RPMI8226 (cell line): ENCODE results near the gene UNC119.
A peak's percentile ranks its signal among the peaks of the same experiment; 100 is the strongest.
"Not testable (repeated sequence)": the region's sequence is repeated elsewhere in the genome, so short reads cannot be mapped to it uniquely, and the experiment has no call there.

Experiments used
- DNase-seq: peaks from one replicate; pipeline ENCODE4 v3.0.0-alpha.2; 2015

The UNC119 gene

GRCh38 chr17:28552176-28552999 is at the start of gene UNC119:
Gene UNC119 (minus strand): TSS chr17:28552624. CDS start chr17:28552557, 67 bp downstream.
- peak; percentile 89 for DNase-seq

- DNase-seq, result peak; percentile 92
Measured at GRCh38 chr17:28599311-28600184, 47.1 kb upstream of the UNC119 start.

GRCh38 chr17:28598799-28599310 is 46.4 kb upstream of the UNC119 start, which contains the start of gene SPAG5:
Gene SPAG5 (minus strand): TSS chr17:28599025. CDS start chr17:28598946, 79 bp downstream.
- peak; percentile 97 for DNase-seq

DNA sequence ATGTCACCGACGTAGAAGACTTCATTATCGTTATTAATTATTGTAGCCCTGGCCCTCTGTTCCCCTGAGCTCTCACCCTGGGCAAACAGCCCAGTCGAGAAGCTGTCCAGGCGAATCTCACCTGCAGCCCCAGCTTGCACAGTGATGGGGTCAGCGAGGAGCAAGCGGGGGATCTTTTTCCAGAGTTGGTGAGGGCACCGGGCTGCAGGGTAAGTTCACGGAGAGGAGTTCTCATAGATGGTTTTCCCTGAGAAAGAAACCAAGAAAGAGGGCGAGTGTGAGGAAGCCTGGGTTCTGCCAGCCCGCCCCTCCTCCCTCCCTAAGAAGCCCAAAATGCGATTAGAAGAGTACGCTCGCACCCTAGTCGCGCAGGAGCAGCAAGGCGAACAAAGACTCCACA is 46.0 kb upstream of the UNC119 start:
- peak; percentile 12 for DNase-seq

GRCh38 chr17:28597606-28598383 is 45.4 kb upstream of the UNC119 start:
- DNase-seq, result peak; percentile 30

GRCh38 chr17:28592260-28592659 is 39.8 kb upstream of the UNC119 start:
- DNase-seq, result no peak

DNA sequence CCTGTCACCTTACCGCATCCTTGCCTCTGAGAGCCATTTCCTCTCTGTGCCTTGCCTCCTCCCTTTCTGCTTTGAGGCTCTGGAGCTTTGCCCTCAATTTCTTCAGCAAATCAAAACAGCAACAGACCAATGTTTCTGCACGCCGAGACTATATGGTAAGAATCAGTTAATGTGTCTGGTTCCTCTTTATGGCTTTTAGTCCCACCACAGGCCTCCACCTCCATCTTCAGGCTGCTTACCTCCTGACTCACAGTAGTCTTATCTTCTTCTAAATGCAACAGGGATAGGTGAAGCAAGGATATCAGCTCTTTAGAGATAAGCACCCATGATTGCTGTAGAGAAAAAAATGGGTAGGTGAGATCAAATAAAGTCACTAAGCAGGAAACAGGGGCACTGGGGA is 33.4 kb upstream of the UNC119 start:
- DNase-seq, result no peak

- DNase-seq, result no peak
Measured at GRCh38 chr17:28584434-28584833, 32.0 kb upstream of the UNC119 start.

DNA sequence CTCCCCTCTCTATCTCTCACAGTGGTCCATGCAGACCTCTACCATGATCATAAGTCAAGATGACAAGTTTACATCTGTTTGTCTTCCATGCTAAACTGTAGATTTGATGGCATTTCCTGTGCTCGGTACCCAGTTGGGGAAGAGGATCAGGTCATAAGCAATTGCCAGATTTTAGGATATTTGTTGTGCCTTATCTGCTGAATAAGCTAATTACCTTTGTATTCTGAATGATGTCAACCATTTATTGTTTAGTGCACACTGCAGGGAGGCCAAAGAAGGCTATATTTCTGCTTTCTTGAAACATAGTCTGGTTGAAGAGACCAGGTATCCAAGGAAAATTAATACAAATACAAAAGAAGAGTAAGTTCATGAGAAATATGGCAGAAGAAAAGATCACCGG is 30.1 kb upstream of the UNC119 start:
- DNase-seq, result no peak

- no peak for DNase-seq
Measured at GRCh38 chr17:28580959-28581358, 28.5 kb upstream of the UNC119 start.

- no peak for DNase-seq
Measured at GRCh38 chr17:28579526-28579925, 27.1 kb upstream of the UNC119 start.

- no peak for DNase-seq
Measured at GRCh38 chr17:28578246-28579195, 26.1 kb upstream of the UNC119 start.

GRCh38 chr17:28577466-28577824 is 25.0 kb upstream of the UNC119 start:
- DNase-seq, result no peak

DNA sequence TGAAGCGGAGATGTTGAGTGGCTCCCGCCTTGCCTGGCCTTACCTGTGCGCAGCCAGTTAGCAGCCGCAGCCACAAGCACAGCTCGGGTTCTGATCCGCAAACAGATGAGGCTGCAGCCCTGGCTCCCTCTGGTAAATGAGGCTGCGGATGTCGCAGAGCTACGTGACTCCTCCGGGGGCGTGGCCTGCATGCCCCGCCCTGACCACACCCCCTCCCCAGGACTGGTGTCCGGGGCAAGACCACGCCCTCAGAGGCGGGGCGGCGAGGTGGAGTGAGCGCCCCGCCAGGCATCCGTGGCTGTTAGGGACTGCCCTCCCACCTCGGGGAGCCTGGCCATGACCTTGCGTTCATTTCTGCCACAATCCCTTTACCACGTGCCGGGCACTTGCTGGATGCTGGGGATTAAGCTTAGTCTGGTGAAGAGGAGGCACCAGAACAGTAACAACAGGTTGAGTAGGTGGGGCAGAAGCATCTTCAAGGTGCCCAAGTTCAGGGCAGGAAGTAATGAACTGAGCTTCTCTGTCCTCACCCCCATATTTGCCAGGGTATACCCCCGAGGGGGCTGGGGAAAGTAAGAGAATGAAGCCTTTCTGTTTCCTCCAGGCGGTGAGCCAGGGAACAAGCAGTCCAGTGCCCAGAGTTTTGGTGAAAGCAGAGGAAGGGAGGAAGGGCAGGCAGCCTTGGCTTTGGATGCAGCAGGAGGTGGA is 24.5 kb upstream of the UNC119 start, which contains the start of gene ALDOC:
TSS of gene ALDOC (minus strand) at position 138 of the 708 bp plus-strand sequence. CDS start 1,363 bp downstream, outside the sequence.
- DNase-seq, result peak; percentile 100

GRCh38 chr17:28576016-28576415 is 23.6 kb upstream of the UNC119 start:
- DNase-seq, result not testable (repeated sequence)

- no peak for DNase-seq
Measured at GRCh38 chr17:28575126-28575795, 22.8 kb upstream of the UNC119 start.

DNA sequence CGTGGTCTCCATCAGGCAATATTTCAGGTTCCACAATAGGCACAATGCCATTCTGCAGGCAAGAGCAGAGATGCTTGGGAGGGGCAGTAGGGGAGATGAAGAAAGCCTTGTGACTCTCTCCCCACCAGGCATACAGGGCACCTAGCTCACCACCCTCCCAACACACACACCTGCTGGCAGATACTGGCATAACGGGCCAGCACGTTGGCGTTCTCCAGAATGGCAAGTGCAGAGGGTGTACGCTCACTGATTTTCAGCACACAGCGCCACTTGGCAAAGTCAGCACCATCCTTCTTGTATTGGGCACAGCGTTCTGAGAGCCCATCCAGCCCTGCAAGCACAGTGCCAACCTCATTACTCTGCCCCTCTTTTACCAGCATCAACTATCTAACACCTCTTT is 22.1 kb upstream of the UNC119 start:
- no peak for DNase-seq

GRCh38 chr17:28573966-28574480 is 21.6 kb upstream of the UNC119 start:
- DNase-seq, result no peak

DNA sequence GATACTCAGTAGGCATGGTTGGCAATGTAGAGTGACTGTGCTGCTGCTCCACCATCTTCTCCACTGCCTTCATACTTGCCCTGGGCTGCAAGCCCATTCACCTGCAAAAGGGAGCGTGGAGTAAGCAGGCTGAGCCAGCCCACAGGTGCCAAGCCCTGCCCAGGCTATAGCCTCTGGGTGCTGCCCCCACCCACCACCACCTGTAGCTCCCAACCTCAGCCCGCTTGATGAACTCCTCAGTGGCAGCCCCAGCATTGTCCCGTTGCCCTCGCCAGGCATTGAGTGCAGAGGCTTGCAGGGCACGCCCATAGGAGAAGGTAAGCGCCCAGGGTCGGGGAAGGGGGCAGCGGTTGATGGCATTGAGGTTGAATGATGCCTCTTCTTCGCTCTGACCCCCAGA is 21.1 kb upstream of the UNC119 start:
- DNase-seq, result no peak

- no peak for DNase-seq
Measured at GRCh38 chr17:28573040-28573380, 20.6 kb upstream of the UNC119 start.
